GM19099 (cell line): ENCODE results near the gene CD164.

Experiments
- POLR2A ChIP-seq: IDR thresholded peaks from 3 replicates; pipeline ENCODE4 v1.6.1; 2011; ENCODE audit warnings: low read depth; ENCODE audit not compliant: insufficient read length; ENCODE audit errors: extremely low read depth

CD164 gene

DNA sequence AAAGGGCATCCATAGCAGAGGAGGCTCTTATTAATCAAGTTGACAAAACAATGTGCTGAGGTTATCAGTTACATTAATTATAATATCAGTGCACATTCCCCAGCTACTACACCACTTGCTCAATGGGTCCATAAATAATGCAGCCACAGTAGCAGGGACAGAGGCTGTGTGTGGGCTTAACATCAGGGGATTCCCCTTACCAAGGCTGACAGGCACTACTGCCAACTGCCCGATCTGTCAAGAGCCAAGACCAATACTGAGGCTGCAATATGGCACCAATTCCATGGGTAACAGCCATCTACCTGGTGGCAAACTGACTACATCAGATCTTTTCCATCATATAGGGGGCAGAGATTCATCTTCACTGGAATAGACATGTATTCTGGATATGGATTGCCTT is 22.0 kb downstream of the CD164 start:
- no peak for TF ChIP-seq POLR2A

GRCh38 chr6:109359248-109359647 is 23.0 kb downstream of the CD164 start:
- TF ChIP-seq POLR2A = no peak

- TF ChIP-seq POLR2A = no peak
Measured at GRCh38 chr6:109358204-109358603, 24.1 kb downstream of the CD164 start.

DNA sequence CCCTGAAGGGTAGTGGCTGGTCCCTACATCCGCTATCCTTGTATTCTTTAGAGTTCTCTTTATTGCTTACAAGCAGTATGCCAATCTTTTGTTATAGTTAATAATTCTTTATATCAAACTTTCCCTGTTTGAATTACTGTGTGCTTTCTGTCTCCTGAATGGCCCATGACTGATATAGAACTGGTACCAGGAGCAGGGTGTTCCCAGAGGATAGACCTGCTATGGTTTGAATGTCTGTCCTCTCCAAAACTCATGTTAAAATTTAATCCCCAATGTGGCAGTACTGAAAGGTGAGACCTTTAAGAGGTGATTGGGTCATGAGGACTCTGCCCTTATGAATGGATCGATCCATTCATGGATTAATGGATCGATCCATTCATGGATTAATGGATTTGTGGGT is 26.0 kb downstream of the CD164 start:
- no peak for TF ChIP-seq POLR2A

- no peak for TF ChIP-seq POLR2A
Measured at GRCh38 chr6:109351231-109352130, 30.8 kb downstream of the CD164 start.

DNA sequence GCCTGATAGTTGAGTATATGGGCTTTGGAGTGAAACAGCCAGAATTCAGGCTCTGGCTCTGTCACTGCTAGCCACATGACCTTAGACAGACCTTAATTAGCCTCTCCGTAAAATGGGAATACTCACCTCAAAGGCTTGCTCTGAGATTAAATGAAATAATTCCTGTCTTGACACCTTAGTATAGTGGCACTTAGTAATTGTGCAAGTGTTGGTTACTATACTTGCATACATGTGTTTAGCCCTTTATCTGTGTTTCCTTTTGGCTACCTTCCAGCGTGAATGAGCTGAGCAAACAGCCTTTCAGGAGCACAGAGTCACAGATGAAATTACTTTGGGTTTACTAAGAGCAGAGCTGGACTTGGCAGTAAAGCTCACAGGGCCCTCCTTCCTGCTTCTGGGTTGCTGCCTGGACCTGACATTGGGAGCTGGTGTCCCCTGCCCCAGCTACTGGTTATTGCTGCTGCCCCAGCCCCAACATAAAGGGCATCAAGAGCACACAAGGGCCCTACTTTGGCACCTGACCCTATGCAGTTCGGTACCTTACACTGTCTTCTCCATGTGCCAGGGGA is 32.8 kb downstream of the CD164 start:
- no peak for TF ChIP-seq POLR2A

DNA sequence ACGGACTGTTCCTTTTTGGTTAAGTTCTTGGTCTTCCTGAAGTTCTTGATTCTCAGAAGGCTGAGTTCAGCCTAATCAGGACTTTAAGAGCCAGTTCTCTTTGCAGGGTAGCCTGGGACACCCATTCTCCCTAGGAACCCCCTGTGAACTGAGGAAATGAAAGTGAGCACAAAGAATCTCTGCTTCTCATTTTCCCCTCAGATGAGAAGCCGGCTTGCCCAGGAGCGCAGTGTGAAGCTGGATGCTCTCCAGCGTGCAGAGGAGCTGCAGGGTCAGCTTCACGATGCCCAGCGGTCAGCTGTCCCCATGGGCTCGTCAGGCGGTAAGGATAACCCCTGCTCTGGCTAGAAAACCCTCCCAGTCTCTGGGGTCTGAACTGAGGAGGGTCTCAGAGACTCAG is 34.0 kb downstream of the CD164 start:
- no peak for TF ChIP-seq POLR2A

DNA sequence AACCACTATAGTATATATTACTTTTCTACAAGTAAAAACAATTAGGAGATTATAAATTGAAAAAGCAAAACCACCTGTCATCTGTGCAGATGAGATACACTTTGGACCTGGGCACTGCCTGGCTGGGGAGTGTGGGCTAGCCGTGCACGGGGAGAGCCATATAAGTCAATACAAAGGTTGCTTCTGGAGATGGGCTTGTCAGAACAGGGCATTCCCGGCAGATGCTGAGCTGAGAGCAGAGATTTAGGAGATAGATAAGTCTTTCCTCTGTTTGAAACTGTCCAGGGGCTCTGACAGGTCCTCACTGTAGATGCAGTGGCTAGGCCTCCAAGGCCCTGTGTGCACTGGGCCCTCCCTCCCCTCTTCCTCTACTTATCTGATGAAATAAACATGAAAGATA is 34.5 kb downstream of the CD164 start:
- no peak for TF ChIP-seq POLR2A

GRCh38 chr6:109345986-109346385 is 36.3 kb downstream of the CD164 start:
- TF ChIP-seq POLR2A = no peak

GRCh38 chr6:109344226-109344625 is 38.0 kb downstream of the CD164 start:
- TF ChIP-seq POLR2A = no peak

GRCh38 chr6:109343518-109343917 is 38.7 kb downstream of the CD164 start:
- TF ChIP-seq POLR2A = no peak

DNA sequence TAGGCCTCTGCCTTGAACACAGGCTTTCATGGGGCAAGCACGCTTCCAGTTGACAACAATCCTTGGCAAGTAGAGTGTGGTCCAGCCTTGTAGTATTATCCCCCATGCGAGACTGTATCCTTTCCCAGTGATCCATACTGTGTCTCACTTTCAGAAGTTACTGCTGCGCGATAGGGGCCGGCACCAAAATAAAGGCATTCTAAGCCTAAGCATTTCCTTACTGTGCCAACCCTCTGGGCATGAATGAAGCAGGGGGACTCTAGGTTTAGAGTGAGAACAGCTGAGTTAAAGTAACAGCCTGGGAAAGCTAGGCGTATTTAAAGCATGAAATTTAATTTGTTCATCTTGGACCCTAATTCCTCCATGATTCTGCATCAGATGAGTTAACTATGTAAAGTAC is 39.4 kb downstream of the CD164 start:
- no peak for TF ChIP-seq POLR2A

DNA sequence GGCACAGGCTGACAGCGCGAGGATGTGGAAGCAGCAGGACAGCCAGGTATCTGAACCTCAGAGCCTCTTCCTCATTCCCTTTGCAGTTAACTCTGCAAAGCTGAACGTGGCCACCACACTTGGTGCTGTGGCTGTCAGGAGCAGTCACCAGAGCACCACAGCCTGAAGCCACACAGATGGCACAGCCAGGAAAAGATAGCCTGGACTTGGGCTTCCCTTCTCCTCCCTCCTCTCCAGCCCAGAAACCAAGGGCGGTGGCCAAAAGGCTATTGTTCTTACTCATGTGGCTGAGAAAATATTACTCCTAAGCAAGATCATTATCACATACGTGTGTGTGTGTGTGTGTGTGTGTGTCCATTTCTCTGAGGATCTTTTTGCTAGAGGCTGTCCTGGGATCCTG is 39.8 kb downstream of the CD164 start:
- TF ChIP-seq POLR2A = no peak

DNA sequence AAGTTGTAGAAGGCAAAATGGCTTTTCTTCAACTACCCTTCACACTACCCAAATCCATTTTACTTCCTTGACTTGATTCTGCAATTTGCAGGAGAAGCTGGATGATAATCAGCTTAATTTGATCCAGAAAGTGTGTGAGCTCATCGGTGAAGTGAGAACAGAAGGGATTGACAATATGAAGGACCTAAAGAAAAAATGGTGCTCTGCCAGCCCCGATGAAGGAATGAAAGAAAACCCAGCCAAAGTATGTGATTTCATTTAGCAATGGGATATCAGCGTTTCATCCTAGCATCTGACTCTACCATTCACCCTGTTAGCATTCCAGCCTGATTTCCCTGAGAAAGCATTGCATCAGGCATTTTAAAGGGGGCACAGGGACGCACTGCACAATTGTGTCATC is 41.5 kb downstream of the CD164 start:
- TF ChIP-seq POLR2A = no peak

DNA sequence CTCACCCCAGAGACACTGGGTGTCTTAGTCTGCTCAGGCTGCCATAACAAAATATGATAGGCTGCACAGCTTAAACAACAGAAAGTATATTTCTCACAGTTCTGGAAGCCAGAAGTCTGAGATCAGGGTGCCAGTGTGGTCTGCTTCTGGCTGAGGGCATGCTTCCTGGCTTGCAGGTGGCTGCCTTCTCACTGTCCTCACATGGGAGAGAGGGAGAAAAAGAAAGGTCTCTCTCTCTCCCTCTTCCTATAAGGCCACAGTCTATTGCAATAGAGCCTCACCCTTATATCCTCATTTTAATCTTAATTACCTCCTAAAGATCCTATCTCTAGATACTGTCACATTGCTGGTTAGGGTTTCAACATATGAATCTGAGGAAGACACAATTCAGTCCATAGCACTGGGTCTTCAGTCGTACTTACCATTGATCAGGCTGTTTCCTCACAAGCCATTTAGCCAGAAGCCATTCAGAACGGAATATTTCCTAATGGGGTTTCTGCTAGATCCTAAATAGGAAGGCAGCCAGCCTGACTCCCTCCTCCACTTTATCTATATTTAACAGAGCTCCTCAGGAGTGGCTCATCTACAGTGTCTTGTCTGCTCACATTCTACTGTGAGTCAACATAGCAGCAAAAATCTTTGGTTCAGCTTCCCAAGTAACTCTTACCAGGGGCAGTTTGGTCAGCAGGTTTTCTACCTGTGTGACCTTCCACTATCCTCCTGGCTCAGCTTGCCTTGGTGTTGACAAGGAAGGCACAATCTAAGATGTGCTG is 42.2 kb downstream of the CD164 start:
- TF ChIP-seq POLR2A = no peak
